Stimulated activated CD8-positive, alpha-beta memory T cell treated with anti-CD3 and anti-CD28 coated beads, Interleukin-7, amount 100 ng/mL, for 24 hours (primary cell): Measurements from ENCODE around the gene SLC4A9.
A peak's percentile ranks its signal among the peaks of the same experiment; 100 is the strongest.

Experiments used
- DNase-seq: peaks from one replicate; pipeline ENCODE4 v3.0.0-alpha.2; 2020; ENCODE audit warnings: low read depth

The SLC4A9 gene

GRCh38 chr5:140362875-140363630, 3.1 kb downstream of the SLC4A9 start:
- DNase-seq: peak; percentile 70

GRCh38 chr5:140363631-140364471, 3.9 kb downstream of the SLC4A9 start:
- DNase-seq: no peak

- no peak for DNase-seq
Measured at GRCh38 chr5:140364472-140364765, 4.4 kb downstream of the SLC4A9 start.

- no peak for DNase-seq
Measured at GRCh38 chr5:140365282-140365681, 5.3 kb downstream of the SLC4A9 start.

GRCh38 chr5:140365941-140366340, 5.9 kb downstream of the SLC4A9 start:
- no peak for DNase-seq

GRCh38 chr5:140366589-140367255, 6.7 kb downstream of the SLC4A9 start:
- no peak for DNase-seq

GRCh38 chr5:140367256-140368013, 7.4 kb downstream of the SLC4A9 start:
- DNase-seq: no peak

- no peak for DNase-seq
Measured at GRCh38 chr5:140371356-140372151, 11.6 kb downstream of the SLC4A9 start.

- DNase-seq: peak; percentile 11
Measured at GRCh38 chr5:140372971-140373487, 13.0 kb downstream of the SLC4A9 start.

- no peak for DNase-seq
Measured at GRCh38 chr5:140381351-140381750, 21.4 kb downstream of the SLC4A9 start.

GRCh38 chr5:140381972-140382371, 22.0 kb downstream of the SLC4A9 start:
- DNase-seq: no peak

GRCh38 chr5:140382866-140383265, 22.9 kb downstream of the SLC4A9 start:
- no peak for DNase-seq

- no peak for DNase-seq
Measured at GRCh38 chr5:140383300-140383699, 23.3 kb downstream of the SLC4A9 start.

- no peak for DNase-seq
Measured at GRCh38 chr5:140388052-140388451, 28.1 kb downstream of the SLC4A9 start.

GRCh38 chr5:140391312-140391711, 31.3 kb downstream of the SLC4A9 start:
- no peak for DNase-seq

GRCh38 chr5:140391732-140392131, 31.7 kb downstream of the SLC4A9 start:
- DNase-seq: no peak

GRCh38 chr5:140393738-140394137, 33.7 kb downstream of the SLC4A9 start:
- DNase-seq: no peak

- DNase-seq: no peak
Measured at GRCh38 chr5:140398379-140398811, 38.4 kb downstream of the SLC4A9 start.

- no peak for DNase-seq
Measured at GRCh38 chr5:140399979-140400729, 40.2 kb downstream of the SLC4A9 start.

GRCh38 chr5:140400730-140401361, 40.9 kb downstream of the SLC4A9 start:
- DNase-seq: peak; percentile 64
